GM12872 (cell line): ENCODE data around the gene PIP5KL1.

ENCODE experiments used
- TF ChIP-seq, protein P1 (sequence below): IDR thresholded peaks from 3 replicates; pipeline ENCODE4 v1.5.1; 2011; ENCODE audit warnings: low read depth, mild to moderate bottlenecking, low read length, moderate library complexity; ENCODE audit not compliant: insufficient read depth

Gene PIP5KL1

DNA sequence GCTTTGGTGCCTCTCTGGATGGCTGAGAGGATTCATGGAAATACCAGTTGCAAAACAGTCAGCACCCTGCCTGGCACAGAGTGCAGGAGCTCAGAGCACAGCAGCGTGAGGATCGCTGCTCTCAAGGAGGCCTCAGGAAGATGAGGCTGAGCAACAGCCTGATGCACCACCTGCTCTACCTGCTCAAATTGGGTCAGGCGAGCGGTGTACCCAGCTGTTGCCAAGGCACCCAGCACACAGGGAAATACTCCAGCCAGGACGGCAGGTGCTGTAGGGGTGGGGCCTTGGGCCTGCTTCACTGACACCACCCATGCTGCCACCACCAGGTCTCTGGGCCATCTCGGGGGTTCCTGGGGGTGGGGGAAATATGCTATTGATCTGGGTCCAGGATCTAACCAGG, 45.9 kb upstream of the PIP5KL1 start:
- TF ChIP-seq, protein P1, sequence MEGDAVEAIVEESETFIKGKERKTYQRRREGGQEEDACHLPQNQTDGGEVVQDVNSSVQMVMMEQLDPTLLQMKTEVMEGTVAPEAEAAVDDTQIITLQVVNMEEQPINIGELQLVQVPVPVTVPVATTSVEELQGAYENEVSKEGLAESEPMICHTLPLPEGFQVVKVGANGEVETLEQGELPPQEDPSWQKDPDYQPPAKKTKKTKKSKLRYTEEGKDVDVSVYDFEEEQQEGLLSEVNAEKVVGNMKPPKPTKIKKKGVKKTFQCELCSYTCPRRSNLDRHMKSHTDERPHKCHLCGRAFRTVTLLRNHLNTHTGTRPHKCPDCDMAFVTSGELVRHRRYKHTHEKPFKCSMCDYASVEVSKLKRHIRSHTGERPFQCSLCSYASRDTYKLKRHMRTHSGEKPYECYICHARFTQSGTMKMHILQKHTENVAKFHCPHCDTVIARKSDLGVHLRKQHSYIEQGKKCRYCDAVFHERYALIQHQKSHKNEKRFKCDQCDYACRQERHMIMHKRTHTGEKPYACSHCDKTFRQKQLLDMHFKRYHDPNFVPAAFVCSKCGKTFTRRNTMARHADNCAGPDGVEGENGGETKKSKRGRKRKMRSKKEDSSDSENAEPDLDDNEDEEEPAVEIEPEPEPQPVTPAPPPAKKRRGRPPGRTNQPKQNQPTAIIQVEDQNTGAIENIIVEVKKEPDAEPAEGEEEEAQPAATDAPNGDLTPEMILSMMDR: no peak

DNA sequence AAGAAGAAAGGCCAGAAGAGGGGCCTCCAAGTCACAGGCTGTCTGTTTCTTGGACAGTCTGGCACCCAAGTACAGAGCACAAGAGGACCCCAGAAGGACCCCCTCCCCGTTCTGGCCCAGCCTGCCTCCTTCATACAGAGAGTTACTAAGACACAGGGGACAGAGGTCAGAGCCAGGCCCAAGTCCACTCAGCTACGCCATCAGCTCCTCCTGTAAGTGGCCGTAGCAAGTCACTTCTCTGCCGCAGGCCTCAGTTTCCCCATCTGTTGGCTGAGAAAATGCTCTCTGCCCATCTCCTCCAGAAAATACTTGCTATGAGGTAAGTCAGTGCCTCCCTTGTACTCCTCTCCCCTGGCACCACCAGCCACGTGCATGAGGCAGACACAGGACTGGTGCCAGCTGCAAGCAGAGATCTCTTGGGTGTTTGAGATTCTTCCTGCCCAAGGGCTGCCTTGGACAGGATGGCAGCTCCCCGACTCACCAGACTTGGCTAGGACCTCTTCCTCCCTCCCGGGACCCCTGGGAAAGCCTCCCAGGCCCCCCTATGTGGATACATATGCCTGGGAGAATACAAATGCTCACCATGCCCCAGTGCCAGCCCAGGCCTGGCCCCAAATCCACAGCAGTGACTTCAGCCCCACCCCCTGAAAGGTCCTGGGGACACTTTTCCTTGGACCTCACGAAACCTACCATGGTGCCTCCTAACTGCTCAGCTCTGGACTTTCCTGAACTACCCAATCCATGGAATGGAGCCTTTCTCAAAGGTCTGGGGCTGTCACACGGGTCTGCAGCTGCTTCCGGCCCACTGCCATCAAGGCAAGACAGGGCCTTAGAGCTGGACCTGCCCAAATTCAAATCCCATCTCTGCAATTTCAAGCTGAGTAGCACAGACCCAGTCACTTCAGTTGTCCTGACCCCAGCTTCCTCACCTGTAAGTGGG, 45.1 kb upstream of the PIP5KL1 start:
- TF ChIP-seq, protein P1: no peak

DNA sequence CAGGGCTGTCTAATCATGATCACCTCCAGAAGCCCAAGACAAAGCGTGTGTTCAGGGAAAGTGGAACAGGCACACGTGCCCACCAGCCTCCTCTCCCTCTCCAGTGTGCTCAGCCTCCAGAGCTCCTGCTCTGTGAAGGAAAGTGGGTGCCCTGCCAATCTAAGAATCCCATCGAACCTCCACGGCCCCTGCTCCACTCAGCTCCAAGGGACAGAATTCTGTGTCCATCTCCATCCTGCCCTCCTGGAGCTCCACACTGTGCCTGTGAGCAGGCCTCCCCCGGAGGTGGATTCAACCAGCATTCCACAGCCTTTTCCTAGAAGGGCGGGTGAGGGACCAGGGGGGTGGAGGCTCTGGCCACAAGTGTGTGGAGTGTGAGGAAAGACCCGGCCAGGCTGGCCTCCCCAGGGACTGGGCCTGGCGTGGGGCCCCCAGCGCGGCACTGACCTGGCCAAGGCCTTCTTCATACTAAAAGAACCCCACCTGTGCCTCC, 44.2 kb upstream of the PIP5KL1 start:
- TF ChIP-seq, protein P1: no peak

GRCh38 chr9:127974001-127974768, 43.6 kb upstream of the PIP5KL1 start:
- TF ChIP-seq, protein P1: no peak

- TF ChIP-seq, protein P1: no peak
Measured at GRCh38 chr9:127973169-127974000, 42.8 kb upstream of the PIP5KL1 start.

- TF ChIP-seq, protein P1: no peak
Measured at GRCh38 chr9:127972236-127972871, 41.8 kb upstream of the PIP5KL1 start.
